ENCODE measurements around the gene GMCL1.
"Not testable (repeated sequence)": the region's sequence is repeated elsewhere in the genome, so short reads cannot be mapped to it uniquely, and the experiment has no call there.

Gene GMCL1

DNA sequence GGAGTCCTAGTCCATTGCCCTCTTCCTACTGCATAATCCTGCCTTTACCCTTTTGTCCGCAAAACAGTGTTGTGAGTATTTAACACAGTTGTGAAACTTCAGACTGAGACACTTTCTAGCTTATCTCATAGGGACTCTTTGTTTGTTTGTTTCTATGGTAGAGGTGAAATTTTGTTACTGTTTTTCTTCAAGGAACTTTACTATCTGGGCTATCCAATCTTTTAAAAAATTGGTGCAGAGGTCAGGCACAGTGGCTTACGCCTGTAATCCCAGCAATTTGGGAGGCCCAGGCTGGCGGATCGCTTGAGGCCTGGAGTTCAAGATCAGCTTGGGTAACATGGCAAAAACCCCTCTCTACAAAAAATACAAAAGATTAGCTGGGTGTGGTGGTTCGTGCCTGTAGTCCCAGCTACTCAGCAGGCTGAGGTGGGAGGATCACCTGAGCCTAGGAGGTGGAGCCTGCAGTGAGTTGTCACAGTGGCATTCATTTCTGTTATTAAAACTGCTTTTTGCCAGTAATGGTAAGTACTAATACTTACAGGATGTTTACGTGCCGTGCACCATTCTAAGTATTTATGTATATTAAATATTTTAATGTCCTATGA is 18.8 kb downstream of the GMCL1 start:
- DNase-seq, result no peak

- DNase-seq, result no peak
Observed at GRCh38 chr2:69858261-69858660, 28.8 kb downstream of the GMCL1 start.

GRCh38 chr2:69863298-69863697 is 33.8 kb downstream of the GMCL1 start:
- DNase-seq, result no peak

DNA sequence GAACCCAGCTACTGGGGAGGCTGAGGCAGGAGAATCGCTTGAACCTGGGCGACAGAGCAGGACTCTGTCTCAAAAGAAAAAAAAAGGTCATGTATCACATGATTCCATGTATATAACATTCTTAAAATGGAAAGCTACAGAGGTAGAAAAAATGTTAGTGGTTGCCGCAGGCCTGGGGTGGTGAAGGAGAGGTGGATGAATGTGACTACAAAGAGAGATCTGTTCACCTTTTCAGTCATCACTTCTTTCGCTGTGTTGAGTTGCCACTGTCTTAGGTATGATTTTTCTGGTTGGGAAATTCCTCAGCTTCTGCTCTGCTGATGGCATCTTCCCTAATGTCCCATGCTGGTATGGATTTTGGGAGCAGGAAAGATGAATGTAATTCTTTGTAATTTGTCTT is 59.0 kb downstream of the GMCL1 start:
- no peak for DNase-seq

- DNase-seq, result no peak
Observed at GRCh38 chr2:69889302-69889701, 59.8 kb downstream of the GMCL1 start.

GRCh38 chr2:69890881-69891280 is 61.4 kb downstream of the GMCL1 start:
- no peak for DNase-seq

DNA sequence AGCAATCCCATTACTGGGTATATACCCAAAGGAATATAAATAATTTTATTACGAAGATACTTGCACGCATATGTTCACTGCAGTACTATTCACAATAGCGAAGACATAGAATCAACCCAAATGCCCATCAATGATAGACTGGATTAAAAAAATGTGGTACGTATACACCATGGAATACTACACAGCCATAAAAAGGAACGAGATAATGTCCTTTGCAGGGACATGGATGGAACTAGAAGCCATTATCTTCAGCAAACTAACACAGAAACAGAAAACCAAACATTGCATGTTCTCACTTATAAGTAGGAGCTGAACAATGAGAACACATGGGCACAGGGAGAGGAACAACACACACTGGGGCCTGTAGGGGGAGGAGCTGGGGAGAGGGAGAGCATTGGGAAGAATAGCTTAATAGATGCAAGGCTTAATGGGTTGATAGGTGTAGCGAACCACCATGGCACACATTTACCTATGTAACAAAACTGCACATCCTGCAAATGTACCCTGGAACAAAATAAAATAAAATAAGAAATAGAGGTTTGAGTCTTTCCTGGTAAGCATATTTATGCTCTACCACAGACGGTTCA is 63.5 kb downstream of the GMCL1 start:
- DNase-seq, result not testable (repeated sequence)

DNA sequence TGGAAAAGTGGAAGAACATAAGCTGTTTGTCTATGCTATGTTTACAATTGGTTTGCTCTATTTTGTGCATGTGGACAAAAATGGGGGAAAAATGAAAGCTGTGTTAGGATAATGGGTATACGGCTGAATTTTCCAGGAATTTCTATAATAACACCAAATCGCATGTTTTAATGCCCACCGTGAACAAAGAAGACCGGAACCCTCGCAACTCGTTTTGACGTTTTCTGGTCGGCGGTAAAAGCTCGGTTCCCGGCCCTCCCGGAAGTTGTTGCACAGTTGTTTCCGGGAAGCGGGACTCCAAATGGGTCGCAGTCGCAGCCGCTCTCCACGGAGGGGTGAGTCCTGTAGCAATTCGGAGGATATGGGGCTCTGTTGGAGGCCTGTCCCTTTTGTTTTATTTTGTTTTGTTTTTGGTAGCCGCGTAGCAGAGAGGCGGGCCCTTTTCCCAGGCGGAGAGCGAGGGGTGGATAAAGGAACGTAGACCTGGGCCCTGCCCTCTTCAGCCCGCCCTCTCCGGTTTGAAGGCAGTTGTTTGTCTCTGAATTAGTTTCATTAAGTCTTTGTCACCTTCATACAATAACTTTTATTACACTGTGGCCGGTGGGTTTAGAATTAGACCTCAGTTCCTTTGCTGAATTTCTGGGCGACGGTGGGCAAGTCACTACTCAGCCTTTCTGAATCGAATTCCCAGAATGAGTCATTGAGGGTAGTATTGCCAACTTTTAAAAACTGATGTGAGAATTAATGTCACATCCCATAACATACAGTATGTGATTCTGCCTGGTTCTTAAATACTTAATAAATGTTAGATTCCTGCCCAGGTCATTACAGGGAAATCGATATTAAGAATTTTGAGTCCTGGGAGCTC is 64.5 kb downstream of the GMCL1 start, which contains the start of gene SNRNP27:
Gene SNRNP27, plus strand, starts transcription at position 273 of the 868 bp plus-strand sequence. Its CDS starts 29 bp downstream, at position 302.
- DNase-seq, result peak; percentile 79 to 80

- DNase-seq, result not testable (repeated sequence)
Observed at GRCh38 chr2:69894737-69895136, 65.3 kb downstream of the GMCL1 start.

DNA sequence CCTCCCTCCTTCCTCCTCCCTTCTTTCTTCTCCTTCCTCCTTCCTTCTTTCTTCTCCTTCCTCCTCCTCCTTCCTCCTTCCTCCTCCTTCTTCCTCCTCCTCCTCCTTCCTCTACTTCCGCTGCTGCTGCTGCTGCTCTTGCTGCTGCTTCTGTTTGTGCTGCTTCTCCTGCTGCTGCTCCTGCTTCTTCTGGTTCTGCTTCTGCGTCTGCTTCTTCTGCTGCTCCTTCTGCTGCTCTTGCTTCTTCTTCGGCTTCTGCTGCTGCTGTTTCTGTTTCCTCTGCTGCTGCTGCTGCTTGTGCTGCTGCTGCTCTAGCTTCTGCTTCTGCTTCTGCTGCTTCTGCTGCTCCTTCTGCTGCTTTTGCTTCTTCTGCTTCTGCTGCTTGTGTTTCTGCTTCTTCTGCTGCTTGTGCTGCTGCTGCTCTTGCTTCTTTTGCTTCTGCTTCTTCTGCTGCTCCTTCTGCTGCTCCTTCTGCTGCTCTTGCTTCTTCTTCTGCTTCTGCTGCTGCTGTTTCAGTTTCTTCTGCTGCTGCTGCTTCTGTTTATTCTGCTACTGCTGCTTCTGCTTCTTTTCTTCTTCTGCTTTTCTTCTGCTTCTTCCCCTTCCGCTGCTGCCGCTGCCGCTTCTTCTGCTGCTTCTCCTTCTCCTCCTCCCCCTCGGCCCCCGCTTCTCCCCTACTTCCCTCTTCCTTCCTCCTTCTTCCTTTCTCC is 72.9 kb downstream of the GMCL1 start:
- no peak for DNase-seq

DNA sequence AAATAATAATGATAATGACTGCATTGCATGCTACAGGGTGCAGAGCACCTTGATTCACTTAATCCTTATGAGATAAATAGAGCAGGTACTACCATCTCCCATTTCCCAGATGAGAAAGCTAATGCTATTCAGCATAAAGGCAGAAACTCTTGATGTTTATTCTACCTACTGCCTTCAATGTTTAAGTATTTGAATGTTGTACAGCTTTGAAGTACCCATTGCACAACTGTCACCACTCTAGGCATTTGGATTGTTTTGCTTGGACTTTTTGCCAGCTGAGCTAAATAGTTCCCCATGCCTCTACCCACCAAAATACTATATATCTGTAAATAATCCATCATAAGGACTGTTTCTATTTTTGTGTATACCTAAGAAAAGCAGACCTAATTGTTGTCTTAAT is 77.8 kb downstream of the GMCL1 start:
- DNase-seq, result no peak

DNA sequence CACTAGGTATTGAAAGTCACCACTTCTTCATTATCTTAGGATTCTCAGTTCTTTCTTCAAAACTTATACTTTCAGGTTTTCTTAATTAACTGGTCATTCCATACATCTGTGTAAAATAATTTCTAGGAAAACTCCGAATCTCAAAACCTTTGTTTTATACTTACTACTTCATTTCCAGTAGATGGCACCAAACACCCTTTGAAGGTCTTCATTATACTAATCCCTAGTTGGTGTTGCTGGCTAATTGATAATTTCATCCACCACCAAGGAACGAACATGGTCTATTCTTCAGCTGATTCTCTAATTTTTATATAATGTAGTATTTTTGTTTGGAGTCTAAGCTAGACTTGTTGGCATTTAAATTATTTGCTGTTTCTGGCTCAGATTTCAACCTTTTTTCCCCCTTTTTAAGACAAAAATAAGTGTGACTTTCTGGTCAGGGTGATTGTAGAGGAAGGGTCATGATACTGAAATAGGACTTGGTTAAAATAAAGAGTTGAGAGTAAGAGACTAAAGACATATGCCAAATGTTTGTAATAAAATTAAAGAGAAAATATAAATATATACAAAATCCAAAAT is 82.6 kb downstream of the GMCL1 start:
- no peak for DNase-seq

GRCh38 chr2:69914164-69914949 is 84.9 kb downstream of the GMCL1 start:
- peak in 1 of 2 donors; percentile 100 for DNase-seq

GRCh38 chr2:69914950-69915945 is 85.8 kb downstream of the GMCL1 start, which contains the start of gene MXD1:
Gene MXD1, plus strand, starts transcription at chr2:69915109. Its CDS starts 222 bp downstream, at chr2:69915331.
- DNase-seq, result peak in 1 of 2 donors; percentile 100

- no peak for DNase-seq
Observed at GRCh38 chr2:69916106-69916505, 86.6 kb downstream of the GMCL1 start.

GRCh38 chr2:69917852-69918251 is 88.4 kb downstream of the GMCL1 start:
- no peak for DNase-seq

DNA sequence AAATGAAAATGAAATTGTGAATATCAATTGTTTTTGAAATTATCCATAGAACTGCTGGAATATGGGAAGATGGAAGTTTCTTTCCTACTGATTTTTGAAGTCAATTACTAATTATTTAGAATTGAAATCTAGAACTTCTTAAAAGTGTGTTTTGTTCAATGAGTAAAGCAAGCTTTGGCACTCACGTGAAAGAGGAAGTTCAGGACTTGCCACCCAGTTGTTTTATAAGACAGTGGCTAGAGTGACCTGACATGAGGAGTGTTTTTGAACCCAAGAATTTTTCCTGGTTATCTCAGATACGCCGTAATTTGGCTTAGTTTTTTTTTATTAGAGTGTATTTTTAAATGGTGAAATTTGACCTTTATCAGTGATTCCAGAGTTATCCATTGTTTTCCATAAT is 88.9 kb downstream of the GMCL1 start:
- DNase-seq, result no peak

DNA sequence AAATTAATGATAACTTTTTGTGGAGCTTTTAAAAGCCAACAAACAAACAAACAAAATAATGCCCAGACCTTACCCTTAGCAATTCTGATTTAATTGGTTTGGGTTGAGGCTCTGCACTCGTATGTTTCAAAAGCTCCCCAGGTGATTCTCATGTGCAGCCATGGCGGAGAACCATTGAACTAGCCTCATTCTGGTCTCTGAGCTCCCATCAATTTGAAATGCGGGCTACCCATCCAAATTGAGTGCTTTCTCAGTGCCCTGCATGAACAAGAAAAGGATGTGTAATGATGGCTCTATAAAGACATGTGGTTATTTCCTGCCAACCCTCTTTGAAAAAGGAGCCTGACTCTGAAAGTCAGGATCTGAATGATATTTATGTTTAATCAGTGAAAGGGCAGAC is 93.7 kb downstream of the GMCL1 start:
- no peak for DNase-seq

- DNase-seq, result no peak
Observed at GRCh38 chr2:69926849-69927515, 97.5 kb downstream of the GMCL1 start.

All from activated CD4-positive, alpha-beta T cell treated with anti-CD3 and anti-CD28 coated beads for 4 hours (primary cell).